IgD-negative memory B cell (primary cell): ENCODE data around the gene CCT2. TPM values are rescaled to one million over a fixed set of nuclear protein-coding genes. Genes with fewer than 3 reads are reported as not detected.

Experiments used
- H3K27ac Mint-ChIP-seq, 3 donors: one replicate each; pipeline ENCODE4 v1.8.0; 2020 to 2022; ENCODE audit warnings: mild to moderate bottlenecking in 3 of 3, mixed read lengths in 3 of 3, moderate library complexity in 1 of 3
- H3K27me3 Mint-ChIP-seq: one replicate; pipeline ENCODE4 v1.8.0; 2021; ENCODE audit warnings: mixed read lengths
- H3K36me3 Mint-ChIP-seq: one replicate; pipeline ENCODE4 v1.8.0; 2020; ENCODE audit warnings: mild to moderate bottlenecking, mixed read lengths
- H3K4me1 Mint-ChIP-seq, 3 donors: one replicate each; pipeline ENCODE4 v1.8.0; 2020 to 2022; ENCODE audit warnings: mixed read lengths in 3 of 3, mild to moderate bottlenecking in 1 of 3
- H3K4me3 Mint-ChIP-seq, 4 donors: one replicate each; pipeline ENCODE4 v1.8.0; 2020 to 2022; ENCODE audit warnings: mild to moderate bottlenecking in 4 of 4, mixed read lengths in 4 of 4, moderate library complexity in 3 of 4
- H3K9me3 Mint-ChIP-seq, 3 donors: one replicate each; pipeline ENCODE4 v1.8.0; 2020 to 2021; ENCODE audit warnings: mixed read lengths in 3 of 3, mild to moderate bottlenecking in 1 of 3
- polyA plus RNA-seq: library from polyadenylated mRNA; unstranded; fragments of 300-500 nt; fragmentation: Illumina TruSeq; gene quantifications from one replicate; pipeline ENCODE4 v1.2.3, GENCODE V29; 2021

The CCT2 gene
- polyA plus RNA-seq, 1 donor from 2014 or later: 147 TPM

GRCh38 chr12:69644511-69644910 lies 59.3 kb downstream of the CCT2 start:
- Mint-ChIP-seq H3K9me3 (no peaks in the 10 kb centered on the region), H3K27me3 (peaks cover 11% of the 10 kb centered on the region), H3K4me1 (no peaks in the 10 kb centered on the region), H3K36me3 (no peaks in the 10 kb centered on the region), H3K27ac (no peak overlapping the region), H3K4me3 (no peak overlapping the region)

GRCh38 chr12:69645031-69645430 lies 59.8 kb downstream of the CCT2 start:
- Mint-ChIP-seq H3K36me3 (no peaks in the 10 kb centered on the region), H3K9me3 (no peaks in the 10 kb centered on the region), H3K4me3 (no peak overlapping the region), H3K4me1 (no peaks in the 10 kb centered on the region), H3K27ac (no peak overlapping the region), H3K27me3 (peaks cover 11% of the 10 kb centered on the region)

GRCh38 chr12:69647178-69647577 lies 61.9 kb downstream of the CCT2 start:
- H3K4me1 Mint-ChIP-seq: no peaks in the 10 kb centered on the region

GRCh38 chr12:69648476-69648875 lies 63.2 kb downstream of the CCT2 start:
- no peak overlapping the region for H3K4me3 Mint-ChIP-seq
- peaks cover 11% of the 10 kb centered on the region for H3K27me3 Mint-ChIP-seq
- H3K27ac Mint-ChIP-seq: no peak overlapping the region
- no peaks in the 10 kb centered on the region for H3K36me3 Mint-ChIP-seq
- no peaks in the 10 kb centered on the region for H3K9me3 Mint-ChIP-seq
- H3K4me1 Mint-ChIP-seq: no peaks in the 10 kb centered on the region

More at GRCh38 chr12:69647178-69647577, 61.9 kb downstream of the CCT2 start:
- Mint-ChIP-seq H3K4me3 (no peak overlapping the region), H3K27ac (no peak overlapping the region), H3K27me3 (peaks cover 11% of the 10 kb centered on the region), H3K36me3 (no peaks in the 10 kb centered on the region), H3K9me3 (no peaks in the 10 kb centered on the region)

- H3K4me1 Mint-ChIP-seq: no peaks in the 10 kb centered on the region
- H3K36me3 Mint-ChIP-seq: no peaks in the 10 kb centered on the region
- no peak overlapping the region for H3K4me3 Mint-ChIP-seq
- H3K27ac Mint-ChIP-seq: no peak overlapping the region
- H3K27me3 Mint-ChIP-seq: peaks cover 11% of the 10 kb centered on the region
- H3K9me3 Mint-ChIP-seq: no peaks in the 10 kb centered on the region
Observed at GRCh38 chr12:69649529-69649928, 64.3 kb downstream of the CCT2 start.

Other genes starting within 250 kb of the CCT2 start
- gene LYZ, start 237.1 kb upstream of the CCT2 start, polyA plus RNA-seq: 9.2 TPM
- gene YEATS4, start 225.7 kb upstream of the CCT2 start, polyA plus RNA-seq: 29.8 TPM
- 11.2 TPM for gene FRS2, start 115.1 kb upstream of the CCT2 start, polyA plus RNA-seq
- gene LRRC10, start 25.4 kb downstream of the CCT2 start, polyA plus RNA-seq: not detected
- not detected for gene BEST3, start 113.8 kb downstream of the CCT2 start, polyA plus RNA-seq
- gene RAB3IP, start 153.4 kb downstream of the CCT2 start, polyA plus RNA-seq: 27.1 TPM
- not detected for gene MYRFL, start 239.8 kb downstream of the CCT2 start, polyA plus RNA-seq